Body of pancreas (tissue), 4 donors: ENCODE data around the gene PRSS33. TPM values are rescaled to one million over a fixed set of nuclear protein-coding genes. Genes with fewer than 3 reads are reported as not detected.
A peak's percentile ranks its signal among the peaks of the same experiment; 100 is the strongest.

Experiments used
- ATAC-seq: fragments of 150-250 bp; one replicate; pipeline ENCODE4 v1.9.1; 2016
- DNase-seq, 4 donors: peaks; one replicate each; pipeline ENCODE4 v3.0.0-alpha.2; 2019
- H3K27ac ChIP-seq, 4 donors: fragments of 200-600 bp; sonication (generic); 1 replicate in 3 of 4; 2 replicates in 1 of 4; pipeline versions ENCODE4 v1.5.1 to v1.6.1; 2016 to 2019; ENCODE audit warnings: mild to moderate bottlenecking in 1 of 4, mixed read lengths in 1 of 4, moderate library complexity in 1 of 4
- H3K27me3 ChIP-seq, 2 donors: fragments of 200-600 bp; sonication (generic); one replicate each; pipeline ENCODE4 v1.6.0; 2016; ENCODE audit warnings: mild to moderate bottlenecking in 1 of 2
- H3K36me3 ChIP-seq, 2 donors: fragments of 200-600 bp; sonication (generic); replicated peaks in 1 of 2; 2 replicates each; pipeline ENCODE4 v1.5.1; 2016; ENCODE audit warnings: low read depth in 2 of 2; ENCODE audit not compliant: insufficient read depth in 1 of 2
- H3K4me1 ChIP-seq: fragments of 200-600 bp; sonication (generic); one replicate; pipeline ENCODE4 v1.6.0; 2016
- H3K4me3 ChIP-seq, 2 donors: fragments of 200-600 bp; sonication (generic); 1 replicate in 1 of 2; 2 replicates in 1 of 2; pipeline ENCODE4 v1.5.1; 2016 to 2019
- H3K9me3 ChIP-seq, 3 donors: fragments of 200-600 bp; sonication (generic); 1 replicate in 2 of 3; 2 replicates in 1 of 3; pipeline ENCODE4 v1.5.1; 2016
- CTCF ChIP-seq, 7 experiments: fragments of 450-650 bp in 4 of 7; fragments of 200-600 bp in 3 of 7; sonication (generic) in 3 of 7; IDR thresholded peaks; one replicate each; pipeline ENCODE4 v1.5.1; 2016 to 2019; ENCODE audit warnings: antibody characterized with exemption in 7 of 7
- POLR2A ChIP-seq, 3 donors: fragments of 450-650 bp; IDR thresholded peaks; one replicate each; pipeline ENCODE4 v1.6.1; 2016; ENCODE audit warnings: antibody characterized with exemption in 3 of 3, mild to moderate bottlenecking in 2 of 3
- WGBS, 2 donors: methylation state at CpG; one replicate each; pipeline ENCODE4 v1.1.5; 2017; 5-methylcytosine and 5-hydroxymethylcytosine counted together
- intact Hi-C: fragments of 100-400 bp; cut with DNase I; formaldehyde crosslinking; loops from one replicate; pipeline ENCODE4 v1.15.1; 2023
- total RNA-seq, 2 donors: library from RNA; depleted of rRNA; stranded (reverse); fragments of >200 nt; gene quantifications; one replicate each; pipeline ENCODE4 v1.1.0, GENCODE V29; 2016

The PRSS33 gene
- total RNA-seq, 2 donors from 2014 or later: not detected

DNA sequence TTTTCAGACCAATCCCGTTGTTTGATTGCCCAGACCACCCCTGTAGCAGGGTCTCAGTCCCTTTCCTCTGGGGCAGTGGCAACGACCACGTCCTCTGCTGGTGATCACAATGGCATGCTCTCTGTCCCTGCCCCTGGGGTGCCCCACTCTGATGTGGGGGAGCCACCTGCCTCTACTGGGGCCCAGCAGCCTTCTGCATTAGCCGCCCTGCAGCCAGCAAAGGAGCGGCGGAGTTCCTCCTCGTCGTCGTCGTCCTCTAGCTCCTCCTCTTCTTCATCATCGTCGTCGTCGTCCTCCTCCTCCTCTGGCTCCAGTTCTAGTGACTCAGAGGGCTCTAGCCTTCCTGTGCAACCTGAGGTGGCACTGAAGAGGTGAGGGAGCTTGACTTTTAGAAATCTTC lies 19.5 kb downstream of the PRSS33 start:
- WGBS, 2 donors: 66 to 73% methylated on average over 14 of the region's 14 CpGs
- no peak overlapping the region for H3K27ac ChIP-seq

GRCh38 chr16:2767140-2767731 lies 20.1 kb downstream of the PRSS33 start:
- DNase-seq: peak in 3 of 4 donors; percentile 40 to 54 (median 43)
- no peak overlapping the region for H3K27ac ChIP-seq
- intact Hi-C loops: no loop called here
- no peaks in the 10 kb centered on the region for H3K9me3 ChIP-seq
- WGBS, 2 donors: 65 to 94% methylated on average over 9 to 19 of the region's 19 CpGs
- H3K36me3 ChIP-seq: peaks cover 46 to 64% of the 10 kb centered on the region in 2 donors
- no peaks in the 10 kb centered on the region for H3K27me3 ChIP-seq
- no peak for TF ChIP-seq CTCF (IDR thresholded peaks at IDR 0.05)
- TF ChIP-seq POLR2A (IDR thresholded peaks at IDR 0.05): no peak
- peaks cover 11% of the 10 kb centered on the region for H3K4me1 ChIP-seq
- ATAC-seq: no peak
- no peak overlapping the region for H3K4me3 ChIP-seq

More for the DNA sequence above, 19.5 kb downstream of the PRSS33 start:
- TF ChIP-seq CTCF (IDR thresholded peaks at IDR 0.05) (no peak), POLR2A (IDR thresholded peaks at IDR 0.05) (no peak)
- intact Hi-C loops: no loop called here
- H3K9me3 ChIP-seq: no peaks in the 10 kb centered on the region
- no peak overlapping the region for H3K4me3 ChIP-seq
- peaks cover 11% of the 10 kb centered on the region for H3K4me1 ChIP-seq
- ATAC-seq (no peak), DNase-seq (no peak)
- H3K36me3 ChIP-seq: peaks cover 39 to 59% of the 10 kb centered on the region in 2 donors
- H3K27me3 ChIP-seq: no peaks in the 10 kb centered on the region

GRCh38 chr16:2766430-2767139 lies 20.8 kb downstream of the PRSS33 start:
- Histone ChIP-seq H3K4me1 (peaks cover 11% of the 10 kb centered on the region), H3K9me3 (no peaks in the 10 kb centered on the region), H3K27ac (no peak overlapping the region), H3K36me3 (peaks cover 51 to 69% of the 10 kb centered on the region in 2 donors), H3K27me3 (no peaks in the 10 kb centered on the region), H3K4me3 (no peak overlapping the region)
- no peak for TF ChIP-seq POLR2A (IDR thresholded peaks at IDR 0.05)
- TF ChIP-seq CTCF (IDR thresholded peaks at IDR 0.05): no peak
- no peak for DNase-seq
- WGBS, 2 donors: 92 to 98% methylated on average over 36 to 44 of the region's 44 CpGs
- no peak for ATAC-seq
- intact Hi-C loops: no loop called here

- TF ChIP-seq CTCF (IDR thresholded peaks at IDR 0.05) (no peak), POLR2A (IDR thresholded peaks at IDR 0.05) (no peak)
- peaks cover 48 to 70% of the 10 kb centered on the region in 2 donors for H3K36me3 ChIP-seq
- DNase-seq: no peak
- no peaks in the 10 kb centered on the region for H3K27me3 ChIP-seq
- H3K27ac ChIP-seq: no peak overlapping the region
- ATAC-seq: no peak
- WGBS, 2 donors: 93 to 94% methylated on average over 62 to 73 of the region's 73 CpGs
- no peak overlapping the region for H3K4me3 ChIP-seq
- no peaks in the 10 kb centered on the region for H3K9me3 ChIP-seq
- intact Hi-C loops: no loop called here
- H3K4me1 ChIP-seq: peaks cover 11% of the 10 kb centered on the region
Measured at GRCh38 chr16:2765462-2766404, 21.6 kb downstream of the PRSS33 start.
